Measurements from ENCODE around the gene CBARP. TPM values are rescaled to one million over a fixed set of nuclear protein-coding genes. Genes with fewer than 3 reads are reported as not detected.

The CBARP gene
- polyA plus RNA-seq, 1 experiment, result 1.6 TPM

DNA sequence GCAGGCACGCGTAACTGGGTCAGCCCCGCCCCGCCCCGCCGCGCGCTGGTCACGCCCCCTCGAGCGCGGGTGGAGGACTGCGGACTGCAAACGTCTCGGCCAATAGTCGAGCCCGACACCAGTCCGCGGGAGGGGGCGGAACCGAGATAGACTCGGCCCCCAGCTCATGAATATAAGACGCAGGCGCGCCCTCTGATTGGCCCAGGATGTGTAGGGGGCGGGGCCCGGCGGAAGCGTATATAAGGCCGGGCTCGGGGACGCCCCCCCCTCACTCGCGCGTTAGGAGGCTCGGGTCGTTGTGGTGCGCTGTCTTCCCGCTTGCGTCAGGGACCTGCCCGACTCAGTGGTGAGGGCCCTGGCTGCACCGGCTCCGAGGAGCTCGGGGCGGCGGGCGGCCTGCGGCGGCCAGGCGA, 31.3 kb upstream of the CBARP start, which contains the start of gene CIRBP:
Gene CIRBP, plus strand, starts transcription at position 268 of the 413 bp plus-strand sequence. CDS start 1,602 bp downstream, outside the sequence.
- DNase-seq (ENCODE audit: low read depth), result peak; percentile 92
- TF ChIP-seq, protein P1, sequence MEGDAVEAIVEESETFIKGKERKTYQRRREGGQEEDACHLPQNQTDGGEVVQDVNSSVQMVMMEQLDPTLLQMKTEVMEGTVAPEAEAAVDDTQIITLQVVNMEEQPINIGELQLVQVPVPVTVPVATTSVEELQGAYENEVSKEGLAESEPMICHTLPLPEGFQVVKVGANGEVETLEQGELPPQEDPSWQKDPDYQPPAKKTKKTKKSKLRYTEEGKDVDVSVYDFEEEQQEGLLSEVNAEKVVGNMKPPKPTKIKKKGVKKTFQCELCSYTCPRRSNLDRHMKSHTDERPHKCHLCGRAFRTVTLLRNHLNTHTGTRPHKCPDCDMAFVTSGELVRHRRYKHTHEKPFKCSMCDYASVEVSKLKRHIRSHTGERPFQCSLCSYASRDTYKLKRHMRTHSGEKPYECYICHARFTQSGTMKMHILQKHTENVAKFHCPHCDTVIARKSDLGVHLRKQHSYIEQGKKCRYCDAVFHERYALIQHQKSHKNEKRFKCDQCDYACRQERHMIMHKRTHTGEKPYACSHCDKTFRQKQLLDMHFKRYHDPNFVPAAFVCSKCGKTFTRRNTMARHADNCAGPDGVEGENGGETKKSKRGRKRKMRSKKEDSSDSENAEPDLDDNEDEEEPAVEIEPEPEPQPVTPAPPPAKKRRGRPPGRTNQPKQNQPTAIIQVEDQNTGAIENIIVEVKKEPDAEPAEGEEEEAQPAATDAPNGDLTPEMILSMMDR (IDR thresholded peaks at IDR 0.05; ENCODE audit: insufficient read depth, low read depth, low read length), result no peak
- ChIA-PET POLR2A (interaction anchor here (0.5 to 1.4 kb wide), 25 partner anchors 8 to 780 kb away, joined by 3 to 78 read pairs (median 4); partner anchors contain the start of genes ATP5F1D, CNN2, GPX4 and MADCAM1), CTCF (interaction anchor here (0.6 to 12.8 kb wide), 6 partner anchors 11 to 118 kb away, joined by 3 to 437 read pairs (median 4); partner anchors contain the start of gene ATP5F1D)
- no peaks in the 10 kb centered on the region for H3K27me3 ChIP-seq (ENCODE audit: control insufficient read depth, insufficient read depth, low read length)
- H3K4me3 ChIP-seq (ENCODE audit: low read depth, low read length), result peak within 1 kb of the TSS; percentile 66
- peaks cover 27% of the 10 kb centered on the region for H3K36me3 ChIP-seq (ENCODE audit: control insufficient read depth, insufficient read depth, low read length)

DNA sequence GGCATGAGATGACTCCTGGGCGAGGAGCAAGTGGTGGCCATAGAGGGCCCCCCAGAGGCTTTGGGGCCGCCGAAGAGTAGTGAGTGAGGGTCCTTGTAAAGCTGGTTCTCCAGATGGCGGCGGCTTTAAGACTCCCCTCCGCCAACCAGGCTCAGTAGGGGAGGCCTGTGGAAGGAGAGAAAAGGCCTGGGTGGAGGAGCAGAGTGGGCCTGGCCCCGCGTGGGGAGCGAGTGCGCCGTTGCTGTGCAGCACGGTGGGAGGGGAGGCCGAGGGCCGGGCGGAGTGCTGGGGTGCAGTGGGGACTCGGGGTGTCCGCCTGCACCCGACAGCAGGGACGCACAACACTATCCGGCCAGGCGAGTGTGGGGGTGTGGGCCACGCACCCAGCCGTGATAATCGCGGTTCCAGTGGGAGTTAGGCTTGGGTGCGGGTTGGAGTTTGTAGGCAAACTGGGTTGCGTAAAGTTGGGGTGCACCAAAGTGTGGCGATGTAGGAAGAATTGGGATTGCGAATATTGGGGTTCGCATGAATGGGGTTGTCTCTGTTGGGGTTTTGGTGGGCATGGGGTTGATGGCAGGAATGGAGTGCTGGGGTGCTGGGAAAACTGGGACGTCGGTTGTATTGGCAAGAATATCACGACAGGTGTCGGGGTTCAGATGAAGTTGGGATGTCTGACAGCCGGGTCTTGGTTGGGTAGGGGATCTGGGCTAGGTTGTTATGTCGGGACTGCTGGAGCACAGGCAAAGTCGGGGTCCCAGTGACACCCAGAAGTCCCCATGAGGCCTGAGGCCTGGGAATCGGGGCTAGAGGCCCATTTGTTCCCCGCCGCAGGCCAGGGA, 30.6 kb upstream of the CBARP start:
- no peaks in the 10 kb centered on the region for H3K27me3 ChIP-seq (ENCODE audit: control insufficient read depth, insufficient read depth, low read length)
- H3K4me3 ChIP-seq (ENCODE audit: low read depth, low read length), result no peak overlapping the region
- TF ChIP-seq, protein P1 (IDR thresholded peaks at IDR 0.05; ENCODE audit: insufficient read depth, low read depth, low read length), result no peak
- H3K36me3 ChIP-seq (ENCODE audit: control insufficient read depth, insufficient read depth, low read length), result peaks cover 23% of the 10 kb centered on the region
- DNase-seq (ENCODE audit: low read depth), result no peak
- ChIA-PET CTCF (interaction anchor here (0.6 to 12.8 kb wide), 10 partner anchors 9 to 462 kb away, joined by 3 to 437 read pairs (median 4); partner anchors contain the start of genes ATP5F1D and CNN2), POLR2A (interaction anchor here (0.5 to 1.4 kb wide), 22 partner anchors 8 to 779 kb away, joined by 3 to 78 read pairs (median 4); partner anchors contain the start of genes ATP5F1D, CNN2, GPX4 and MADCAM1)

DNA sequence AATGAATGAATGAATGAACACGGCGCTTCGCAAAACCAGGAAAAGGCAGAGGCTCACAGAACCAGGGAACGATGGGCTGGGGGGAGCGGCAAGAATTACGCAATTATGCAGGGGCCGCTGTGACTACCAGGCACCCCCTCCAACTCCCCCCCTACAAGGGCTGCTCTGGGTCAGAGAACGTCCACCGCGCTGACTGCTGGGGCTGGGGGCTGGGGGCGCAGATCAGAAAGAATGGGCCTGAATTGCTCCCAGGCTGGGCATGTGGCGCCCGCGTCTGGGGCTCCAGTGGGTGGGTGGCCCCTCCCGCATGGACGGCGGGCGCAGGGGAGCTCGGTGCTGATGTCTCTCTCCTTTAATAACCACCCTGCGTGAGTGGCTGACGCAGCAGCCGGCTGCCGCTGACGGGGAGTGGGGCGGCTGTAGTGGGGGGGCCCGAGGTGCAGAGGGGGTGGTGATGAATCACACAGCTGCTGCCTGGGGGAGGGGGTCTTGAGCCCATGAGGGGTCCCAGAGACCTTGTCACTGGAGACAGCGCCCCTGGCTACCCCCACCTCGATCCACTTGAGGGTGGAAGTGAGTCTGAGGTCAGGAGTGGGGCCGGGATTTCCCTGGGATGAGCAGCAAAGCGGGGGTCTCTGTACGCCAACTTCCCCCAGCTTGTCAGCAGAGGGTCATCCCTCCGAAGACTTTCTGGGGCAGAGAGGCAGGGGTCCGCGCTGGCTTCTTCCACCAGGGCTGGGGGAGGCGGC, 29.8 kb upstream of the CBARP start:
- POLR2A ChIA-PET, result no interaction called here
- no peak for DNase-seq (ENCODE audit: low read depth)
- Histone ChIP-seq H3K36me3 (ENCODE audit: control insufficient read depth, insufficient read depth, low read length) (peaks cover 15% of the 10 kb centered on the region), H3K27me3 (ENCODE audit: control insufficient read depth, insufficient read depth, low read length) (no peaks in the 10 kb centered on the region), H3K4me3 (ENCODE audit: low read depth, low read length) (peak overlapping the region; percentile 56)
- TF ChIP-seq, protein P1 (IDR thresholded peaks at IDR 0.05; ENCODE audit: insufficient read depth, low read depth, low read length), result no peak
- CTCF ChIA-PET, result interaction anchor here (0.7 to 12.8 kb wide), 10 partner anchors 8 to 461 kb away, joined by 3 to 437 read pairs (median 6); partner anchors contain the start of genes ATP5F1D and CNN2

DNA sequence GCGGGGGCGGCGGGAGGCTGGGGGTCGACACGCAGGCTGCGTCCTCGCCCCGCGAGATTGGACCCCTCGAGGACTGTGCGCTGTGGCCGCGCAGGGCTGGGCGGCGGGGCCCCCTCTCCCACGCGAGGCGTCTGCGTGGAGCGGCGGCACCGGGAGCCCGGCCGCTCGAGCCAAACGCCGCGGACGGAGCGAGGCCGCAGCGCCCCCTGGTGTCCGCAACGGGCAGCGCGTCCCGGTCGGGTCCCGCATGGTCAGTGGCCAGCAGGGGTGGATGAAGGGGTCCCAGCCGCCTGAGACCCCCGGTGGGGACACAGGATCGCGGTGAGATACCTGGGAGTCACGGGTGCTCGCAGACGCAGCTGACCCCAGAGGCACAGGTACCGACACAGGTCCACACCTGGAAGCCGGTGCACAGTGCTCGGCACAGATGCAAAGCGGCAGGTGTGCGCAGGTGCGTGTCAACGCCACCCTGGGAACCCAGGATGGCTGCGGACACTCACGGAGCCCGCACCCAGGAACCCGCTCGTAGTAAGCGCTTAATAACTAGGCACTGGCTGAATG, 29.2 kb upstream of the CBARP start:
- CTCF ChIA-PET, result interaction anchor here (0.6 to 12.8 kb wide), 18 partner anchors 9 to 410 kb away, joined by 3 to 437 read pairs (median 4); partner anchors contain the start of genes ATP5F1D, CNN2 and FAM174C
- POLR2A ChIA-PET, result interaction anchor here (0.5 to 2.2 kb wide), 7 partner anchors 8 to 247 kb away, joined by 4 to 20 read pairs (median 6); no protein-coding TSS in a partner anchor
- H3K36me3 ChIP-seq (ENCODE audit: control insufficient read depth, insufficient read depth, low read length), result peaks cover 11% of the 10 kb centered on the region
- DNase-seq (ENCODE audit: low read depth), result no peak
- peak overlapping the region; percentile 56 for H3K4me3 ChIP-seq (ENCODE audit: low read depth, low read length)
- TF ChIP-seq, protein P1 (IDR thresholded peaks at IDR 0.05; ENCODE audit: insufficient read depth, low read depth, low read length), result peak; percentile 77
- no peaks in the 10 kb centered on the region for H3K27me3 ChIP-seq (ENCODE audit: control insufficient read depth, insufficient read depth, low read length)
